Transverse colon (tissue), 4 donors: ENCODE measurements around the gene TNS3. TPM values are rescaled to one million over a fixed set of nuclear protein-coding genes. Genes with fewer than 3 reads are reported as not detected.
"Not testable (repeated sequence)": the region's sequence is repeated elsewhere in the genome, so short reads cannot be mapped to it uniquely, and the experiment has no call there.

Source experiments
- DNase-seq: peaks from one replicate; pipeline ENCODE4 v3.0.0-alpha.2; 2019
- H3K27ac ChIP-seq, 4 donors: fragments of 200-600 bp; sonication (generic); 2 replicates each; pipeline ENCODE4 v1.5.1; 2016 to 2018; ENCODE audit warnings: inconsistent platforms in 4 of 4
- H3K27me3 ChIP-seq: fragments of 200-600 bp; sonication (generic); 2 replicates; pipeline ENCODE4 v1.5.1; 2017; ENCODE audit warnings: inconsistent platforms
- H3K36me3 ChIP-seq, 4 donors: fragments of 200-600 bp; sonication (generic); 2 replicates each; pipeline ENCODE4 v1.5.1; 2017 to 2019; ENCODE audit warnings: inconsistent platforms in 4 of 4
- H3K4me1 ChIP-seq, 4 donors: fragments of 200-600 bp; sonication (generic); 2 replicates each; pipeline ENCODE4 v1.5.1; 2017 to 2020; ENCODE audit warnings: inconsistent platforms in 4 of 4
- H3K4me3 ChIP-seq, 4 donors: fragments of 200-600 bp; sonication (generic); 1 replicate in 1 of 4; 2 replicates in 3 of 4; pipeline versions ENCODE4 v1.5.1 to v1.6.1; 2017 to 2019; ENCODE audit warnings: inconsistent platforms in 4 of 4
- H3K9me3 ChIP-seq, 2 donors: fragments of 200-600 bp; sonication (generic); 2 replicates each; pipeline ENCODE4 v1.5.1; 2017 to 2019; ENCODE audit warnings: inconsistent platforms in 2 of 2
- EP300 ChIP-seq: sonication (generic); formaldehyde crosslinking; IDR thresholded peaks from one replicate; pipeline ENCODE4 v1.6.1; 2017; ENCODE audit warnings: antibody characterized with exemption, low read depth
- POLR2A ChIP-seq: fragments of 450-650 bp; IDR thresholded peaks from one replicate; pipeline ENCODE4 v1.6.1; 2016; ENCODE audit warnings: antibody characterized with exemption, mild to moderate bottlenecking, moderate library complexity
- POLR2AphosphoS5 ChIP-seq, 3 donors: sonication (generic); formaldehyde crosslinking; IDR thresholded peaks; one replicate each; pipeline ENCODE4 v1.6.1; 2016; ENCODE audit warnings: antibody characterized with exemption in 3 of 3
- WGBS, 2 donors: methylation state at CpG; one replicate each; pipeline ENCODE4 v1.1.5; 2018; ENCODE audit warnings: low coverage in 1 of 2; 5-methylcytosine and 5-hydroxymethylcytosine counted together
- in situ Hi-C, 4 donors: fragments of 200-750 bp; cut with MboI; loops; one replicate each; pipeline versions ENCODE4 v1.15.0 to v1.15.1; 2017; ENCODE audit warnings: low sequenced_read_pairs in 3 of 4, low pct_ligation_motif_present in 1 of 4, low pct_unique_long_range_greater_than_20kb in 1 of 4
- intact Hi-C: fragments of 100-400 bp; cut with DNase I; formaldehyde crosslinking; loops from one replicate; pipeline ENCODE4 v1.15.1; 2023; ENCODE audit warnings: low total_unique reads
- total RNA-seq, 4 donors: library from RNA; depleted of rRNA; stranded (reverse); fragments of >200 nt; gene quantifications; one replicate each; pipeline ENCODE4 v1.1.0, GENCODE V29; 2016
- TF ChIP-seq, protein P1 (sequence below), 5 experiments: fragments of 200-600 bp in 3 of 5; fragments of 450-650 bp in 2 of 5; sonication (generic) in 3 of 5; IDR thresholded peaks; 1 replicate in 2 of 5; 2 replicates in 3 of 5; pipeline ENCODE4 v1.5.1; 2016 to 2017; ENCODE audit warnings: antibody characterized with exemption in 5 of 5, inconsistent platforms in 3 of 5, mild to moderate bottlenecking in 2 of 5, moderate library complexity in 1 of 5

The TNS3 gene
- total RNA-seq, 4 donors from 2014 or later: 58.5 to 104 (median 72.7) TPM

DNA sequence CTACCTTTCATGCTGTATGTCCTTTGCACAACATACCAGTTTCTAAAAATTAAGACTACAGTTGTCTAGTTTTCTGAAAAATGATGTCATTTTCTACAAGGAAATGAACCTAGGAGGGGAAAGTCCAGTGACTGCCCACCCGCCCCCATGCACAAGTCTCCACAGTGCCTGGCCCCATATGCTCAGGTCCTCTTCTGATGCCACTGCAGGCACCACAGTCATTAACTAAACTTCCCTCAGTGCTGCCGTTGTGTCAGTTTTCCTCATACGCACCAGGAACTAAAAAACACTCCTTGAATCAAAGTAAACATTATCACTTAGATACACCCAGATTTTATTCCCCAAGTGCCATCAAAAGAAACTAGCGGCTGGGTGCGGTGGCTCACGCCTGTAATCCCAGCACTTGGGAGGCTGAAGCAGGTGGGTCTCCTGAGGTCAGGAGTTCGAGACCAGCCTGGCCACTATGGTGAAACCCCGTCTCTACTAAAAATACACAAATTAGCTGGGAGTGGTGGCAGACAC lies 6.9 kb upstream of the TNS3 start:
- Histone ChIP-seq H3K27me3 (no peaks in the 10 kb centered on the region), H3K27ac (peak overlapping the region; percentile 23 to 69 (median 59)), H3K36me3 (no peaks in the 10 kb centered on the region), H3K4me1 (peaks cover 0 to 39% (median 11%) of the 10 kb centered on the region in 4 donors), H3K9me3 (no peaks in the 10 kb centered on the region), H3K4me3 (no peak overlapping the region)
- 38% methylated on average over 8 of the region's 8 CpGs; no CpG with 5 or more reads in 1 of the 2 donors for whole genome bisulfite sequencing, 2 donors
- in situ Hi-C loops (loop anchor here in 2 of 4 donors (25.0 kb wide), 2 partner anchors 126 to 224 kb away; no protein-coding TSS in a partner anchor), intact Hi-C loops (no loop called here)
- TF ChIP-seq EP300: no peak
- TF ChIP-seq, protein P1, sequence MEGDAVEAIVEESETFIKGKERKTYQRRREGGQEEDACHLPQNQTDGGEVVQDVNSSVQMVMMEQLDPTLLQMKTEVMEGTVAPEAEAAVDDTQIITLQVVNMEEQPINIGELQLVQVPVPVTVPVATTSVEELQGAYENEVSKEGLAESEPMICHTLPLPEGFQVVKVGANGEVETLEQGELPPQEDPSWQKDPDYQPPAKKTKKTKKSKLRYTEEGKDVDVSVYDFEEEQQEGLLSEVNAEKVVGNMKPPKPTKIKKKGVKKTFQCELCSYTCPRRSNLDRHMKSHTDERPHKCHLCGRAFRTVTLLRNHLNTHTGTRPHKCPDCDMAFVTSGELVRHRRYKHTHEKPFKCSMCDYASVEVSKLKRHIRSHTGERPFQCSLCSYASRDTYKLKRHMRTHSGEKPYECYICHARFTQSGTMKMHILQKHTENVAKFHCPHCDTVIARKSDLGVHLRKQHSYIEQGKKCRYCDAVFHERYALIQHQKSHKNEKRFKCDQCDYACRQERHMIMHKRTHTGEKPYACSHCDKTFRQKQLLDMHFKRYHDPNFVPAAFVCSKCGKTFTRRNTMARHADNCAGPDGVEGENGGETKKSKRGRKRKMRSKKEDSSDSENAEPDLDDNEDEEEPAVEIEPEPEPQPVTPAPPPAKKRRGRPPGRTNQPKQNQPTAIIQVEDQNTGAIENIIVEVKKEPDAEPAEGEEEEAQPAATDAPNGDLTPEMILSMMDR (IDR thresholded peaks at IDR 0.05): peak in 2 of 5 experiments; percentile 27 to 48
- peak in 1 of 3 donors; percentile 37 for TF ChIP-seq POLR2AphosphoS5 (IDR thresholded peaks at IDR 0.05)
- TF ChIP-seq POLR2A: no peak
- peak; percentile 76 for DNase-seq

DNA sequence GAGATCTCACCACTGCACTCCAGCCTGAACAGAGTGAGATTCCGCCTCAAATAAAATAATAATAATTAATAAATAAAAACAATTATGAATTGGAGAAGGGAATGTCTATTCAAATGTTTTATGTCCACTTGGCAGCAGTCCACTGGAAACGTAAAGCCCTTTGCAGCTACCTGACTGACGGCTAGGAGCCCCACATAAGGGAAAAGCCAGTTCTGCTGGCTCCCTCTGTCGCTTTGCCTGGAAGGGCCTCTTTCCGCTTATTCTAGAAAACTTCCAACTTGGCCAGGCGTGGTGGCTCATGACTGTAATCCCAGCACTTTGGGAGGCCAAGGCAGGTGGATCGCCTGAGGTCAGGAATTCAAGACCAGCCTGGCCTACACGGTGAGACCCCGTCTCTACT lies 6.1 kb upstream of the TNS3 start:
- H3K4me3 ChIP-seq: no peak overlapping the region
- in situ Hi-C loops (loop anchor here in 2 of 4 donors (25.0 kb wide), 2 partner anchors 126 to 224 kb away; no protein-coding TSS in a partner anchor), intact Hi-C loops (no loop called here)
- DNase-seq: peak; percentile 40
- H3K27ac ChIP-seq: peak overlapping the region; percentile 23 to 69 (median 59)
- H3K36me3 ChIP-seq: no peaks in the 10 kb centered on the region
- H3K9me3 ChIP-seq: no peaks in the 10 kb centered on the region
- peaks cover 0 to 43% (median 11%) of the 10 kb centered on the region in 4 donors for H3K4me1 ChIP-seq
- H3K27me3 ChIP-seq: no peaks in the 10 kb centered on the region
- 64 to 72% methylated on average over 7 to 9 of the region's 9 CpGs for WGBS, 2 donors
- TF ChIP-seq, protein P1 (IDR thresholded peaks at IDR 0.05): no peak
- TF ChIP-seq POLR2A: no peak
- no peak for TF ChIP-seq POLR2AphosphoS5 (IDR thresholded peaks at IDR 0.05)
- TF ChIP-seq EP300: no peak

DNA sequence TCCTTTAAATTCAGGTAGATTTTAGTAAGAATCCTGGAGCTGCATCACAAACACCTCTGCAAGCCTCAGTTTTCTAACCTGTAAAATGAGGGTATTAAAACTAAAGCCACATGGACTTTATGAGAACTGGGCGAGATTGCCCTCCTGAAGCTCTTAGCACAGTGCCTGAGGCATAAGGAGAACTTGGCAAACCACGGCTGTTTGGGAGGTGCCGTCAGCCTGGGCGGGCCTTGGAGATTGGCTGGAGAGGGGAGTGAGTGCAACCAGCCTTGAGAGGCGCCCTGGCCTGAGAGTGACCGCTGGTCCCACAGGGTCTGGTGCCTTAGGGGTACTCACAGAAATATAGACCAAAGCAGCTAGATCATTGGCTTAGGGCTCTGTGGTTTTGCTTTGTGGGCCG lies 5.4 kb upstream of the TNS3 start:
- H3K4me3 ChIP-seq: no peak overlapping the region

DNA sequence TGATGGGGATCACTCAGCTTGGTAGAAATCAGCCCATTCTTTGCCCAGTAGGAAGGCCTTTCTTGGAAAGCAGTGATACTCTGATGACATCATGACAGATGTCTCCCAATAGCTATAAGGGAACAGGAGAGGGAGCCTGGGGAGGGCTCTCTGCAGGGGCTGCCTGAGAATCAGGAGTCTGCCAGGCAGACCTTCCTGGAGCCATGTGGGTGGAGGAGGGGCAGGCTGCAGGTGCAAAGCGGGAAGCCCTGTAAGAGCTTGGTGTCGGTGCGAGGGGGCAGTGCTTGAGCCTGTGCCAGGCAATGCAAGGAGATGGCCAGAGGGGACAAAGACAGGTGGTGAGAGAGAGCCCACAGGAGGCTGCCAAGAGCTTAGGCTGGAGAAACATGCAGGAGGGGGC lies 5.0 kb upstream of the TNS3 start:
- no peaks in the 10 kb centered on the region for H3K27me3 ChIP-seq
- H3K9me3 ChIP-seq: no peaks in the 10 kb centered on the region
- no peak overlapping the region for H3K4me3 ChIP-seq
- no peaks in the 10 kb centered on the region for H3K36me3 ChIP-seq
- H3K4me1 ChIP-seq: peaks cover 0 to 51% (median 15%) of the 10 kb centered on the region in 4 donors
- WGBS, 2 donors: 78 to 80% methylated on average over 2 to 3 of the region's 3 CpGs
- intact Hi-C loops (no loop called here), in situ Hi-C loops (loop anchor here in 2 of 4 donors (25.0 kb wide), 2 partner anchors 125 to 225 kb away; no protein-coding TSS in a partner anchor)
- no peak overlapping the region for H3K27ac ChIP-seq
- TF ChIP-seq POLR2AphosphoS5 (IDR thresholded peaks at IDR 0.05): no peak
- TF ChIP-seq EP300: no peak
- TF ChIP-seq, protein P1 (IDR thresholded peaks at IDR 0.05): no peak
- no peak for TF ChIP-seq POLR2A
- DNase-seq: no peak

More for the DNA sequence above, 5.4 kb upstream of the TNS3 start:
- Histone ChIP-seq H3K36me3 (no peaks in the 10 kb centered on the region), H3K4me1 (peaks cover 0 to 49% (median 14%) of the 10 kb centered on the region in 4 donors), H3K27me3 (no peaks in the 10 kb centered on the region), H3K9me3 (no peaks in the 10 kb centered on the region), H3K27ac (no peak overlapping the region)
- intact Hi-C loops (no loop called here), in situ Hi-C loops (loop anchor here in 2 of 4 donors (25.0 kb wide), 2 partner anchors 125 to 225 kb away; no protein-coding TSS in a partner anchor)
- peak; percentile 46 for DNase-seq
- TF ChIP-seq EP300 (no peak), POLR2AphosphoS5 (IDR thresholded peaks at IDR 0.05) (no peak), POLR2A (no peak)
- TF ChIP-seq, protein P1 (IDR thresholded peaks at IDR 0.05): no peak
- 74% methylated on average over 7 of the region's 7 CpGs; no CpG with 5 or more reads in 1 of the 2 donors for WGBS, 2 donors

DNA sequence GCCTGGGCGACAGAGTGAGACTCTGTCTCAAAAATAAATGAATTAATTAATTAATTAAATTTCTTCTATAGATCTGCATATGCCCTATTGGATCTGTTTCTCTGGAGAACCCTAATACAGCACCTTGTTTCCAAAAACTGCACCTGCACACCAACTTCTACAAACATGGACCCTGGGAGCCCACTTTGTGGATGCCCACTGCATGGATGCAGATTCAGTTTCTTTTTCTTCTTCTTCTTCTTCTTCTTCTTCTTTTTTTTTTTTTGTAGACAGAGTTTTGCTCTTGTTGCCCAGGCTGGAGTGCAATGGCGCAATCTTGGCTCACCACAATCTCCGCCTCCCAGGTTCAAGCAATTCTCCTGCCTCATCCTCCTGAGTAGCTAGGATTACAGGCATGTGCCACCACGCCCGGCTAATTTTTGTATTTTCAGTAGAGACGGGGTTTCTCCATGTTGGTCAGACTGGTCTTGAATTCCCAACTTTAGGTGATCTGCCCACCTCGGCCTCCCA lies 4.3 kb upstream of the TNS3 start:
- 97% methylated on average over 7 of the region's 7 CpGs; no CpG with 5 or more reads in 1 of the 2 donors for WGBS, 2 donors

More for the DNA sequence above, 4.3 kb upstream of the TNS3 start:
- H3K4me1 ChIP-seq: peaks cover 0 to 45% (median 14%) of the 10 kb centered on the region in 4 donors
- DNase-seq, intact Hi-C loops, H3K4me3 ChIP-seq, H3K27ac ChIP-seq, H3K36me3 ChIP-seq, H3K27me3 ChIP-seq, H3K9me3 ChIP-seq: not testable (repeated sequence)
- in situ Hi-C loops: loop anchor here in 2 of 4 donors (25.0 kb wide), 2 partner anchors 124 to 226 kb away; no protein-coding TSS in a partner anchor
